Measurements from ENCODE around the gene PDE10A.

PDE10A gene

GRCh38 chr6:165486183-165487137 lies 176.6 kb downstream of the PDE10A start:
- TF ChIP-seq CTCF (IDR thresholded peaks at IDR 0.05) = no peak
- DNase-seq (ENCODE audit: low spot score) = no peak
- H3K4me3 ChIP-seq = no peak overlapping the region
- no peak overlapping the region for H3K27ac ChIP-seq

- H3K27ac ChIP-seq = no peak overlapping the region
- no peak for DNase-seq (ENCODE audit: low spot score)
- TF ChIP-seq CTCF (IDR thresholded peaks at IDR 0.05) = no peak
- H3K4me3 ChIP-seq = no peak overlapping the region
Observed at GRCh38 chr6:165484178-165484889, 178.7 kb downstream of the PDE10A start.

GRCh38 chr6:165481921-165482320 lies 181.1 kb downstream of the PDE10A start:
- Histone ChIP-seq H3K4me3 (no peak overlapping the region), H3K27ac (no peak overlapping the region)
- DNase-seq (ENCODE audit: low spot score) = no peak
- no peak for TF ChIP-seq CTCF (IDR thresholded peaks at IDR 0.05)

- Histone ChIP-seq H3K4me3 (no peak overlapping the region), H3K27ac (no peak overlapping the region)
- DNase-seq (ENCODE audit: low spot score) = no peak
- no peak for TF ChIP-seq CTCF (IDR thresholded peaks at IDR 0.05)
Observed at GRCh38 chr6:165480916-165481315, 182.1 kb downstream of the PDE10A start.

GRCh38 chr6:165478581-165478980 lies 184.5 kb downstream of the PDE10A start:
- Histone ChIP-seq H3K27ac (no peak overlapping the region), H3K4me3 (no peak overlapping the region)
- no peak for TF ChIP-seq CTCF (IDR thresholded peaks at IDR 0.05)
- no peak for DNase-seq (ENCODE audit: low spot score)

- Histone ChIP-seq H3K27ac (no peak overlapping the region), H3K4me3 (no peak overlapping the region)
- no peak for DNase-seq (ENCODE audit: low spot score)
- TF ChIP-seq CTCF (IDR thresholded peaks at IDR 0.05) = no peak
Observed at GRCh38 chr6:165469483-165469882, 193.6 kb downstream of the PDE10A start.
